Gastrocnemius medialis (tissue), 4 donors: ENCODE results near the gene CLASP1. TPM values are rescaled to one million over a fixed set of nuclear protein-coding genes. Genes with fewer than 3 reads are reported as not detected.

Experiments used
- ATAC-seq, 2 donors: fragments of 150-250 bp; one replicate each; pipeline ENCODE4 v1.9.1; 2016
- DNase-seq, 2 donors: peaks; one replicate each; pipeline ENCODE4 v3.0.0-alpha.2; 2019
- H3K27ac ChIP-seq, 4 donors: fragments of 200-600 bp; sonication (generic); 1 replicate in 1 of 4; 2 replicates in 3 of 4; pipeline ENCODE4 v1.5.1; 2016 to 2018; ENCODE audit warnings: mild to moderate bottlenecking in 2 of 4, moderate library complexity in 1 of 4
- H3K27me3 ChIP-seq, 3 donors: fragments of 200-600 bp; sonication (generic) in 2 of 3; 1 replicate in 1 of 3; 2 replicates in 2 of 3; pipeline versions ENCODE4 v1.5.1 to v1.6.0; 2016 to 2019; ENCODE audit warnings: mild to moderate bottlenecking in 1 of 3, moderate library complexity in 1 of 3
- H3K36me3 ChIP-seq, 2 donors: fragments of 200-600 bp; sonication (generic) in 1 of 2; one replicate each; pipeline ENCODE4 v1.5.1; 2017 to 2018
- H3K4me1 ChIP-seq, 2 donors: fragments of 200-600 bp; sonication (generic) in 1 of 2; one replicate each; pipeline ENCODE4 v1.5.1; 2016 to 2017; ENCODE audit warnings: mild to moderate bottlenecking in 2 of 2
- H3K4me3 ChIP-seq, 4 donors: fragments of 200-600 bp; sonication (generic) in 3 of 4; 1 replicate in 1 of 4; 2 replicates in 3 of 4; pipeline ENCODE4 v1.5.1; 2016 to 2019; ENCODE audit warnings: mild to moderate bottlenecking in 2 of 4
- H3K9me3 ChIP-seq, 3 donors: fragments of 200-600 bp; sonication (generic) in 2 of 3; 1 replicate in 1 of 3; 2 replicates in 2 of 3; pipeline ENCODE4 v1.5.1; 2016 to 2019
- CTCF ChIP-seq, 5 experiments: fragments of 450-650 bp in 3 of 5; fragments of 200-600 bp in 2 of 5; sonication (generic) in 2 of 5; IDR thresholded peaks in 4 of 5; conservative IDR thresholded peaks in 1 of 5; 1 replicate in 4 of 5; 2 replicates in 1 of 5; pipeline ENCODE4 v1.5.1; 2016 to 2019; ENCODE audit warnings: antibody characterized with exemption in 5 of 5, mild to moderate bottlenecking in 3 of 5, moderate library complexity in 3 of 5
- POLR2A ChIP-seq, 2 donors: fragments of 450-650 bp; IDR thresholded peaks; one replicate each; pipeline ENCODE4 v1.6.1; 2017; ENCODE audit warnings: antibody characterized with exemption in 2 of 2, mild to moderate bottlenecking in 2 of 2, moderate library complexity in 2 of 2
- in situ Hi-C, 4 donors: fragments of 200-750 bp; cut with MboI; loops; one replicate each; pipeline versions ENCODE4 v1.15.0 to v1.8.0; 2017; ENCODE audit warnings: low sequenced_read_pairs in 4 of 4
- intact Hi-C: fragments of 100-400 bp; cut with DNase I; formaldehyde crosslinking; loops from one replicate; pipeline ENCODE4 v1.15.1; 2023; ENCODE audit warnings: low total_unique reads
- total RNA-seq, 4 donors: library from RNA; depleted of rRNA; stranded (reverse); fragments of >200 nt; gene quantifications; one replicate each; pipeline versions ENCODE4 v1.1.0 to v1.2.3, GENCODE V29; 2016

Gene CLASP1
- total RNA-seq, 4 donors from 2014 or later, result 50.1 to 73.9 (median 61.4) TPM

GRCh38 chr2:121587131-121587530 lies 62.1 kb downstream of the CLASP1 start:
- in situ Hi-C loops, result no loop called here

GRCh38 chr2:121584741-121585140 lies 64.5 kb downstream of the CLASP1 start:
- no peak for DNase-seq
- in situ Hi-C loops (no loop called here), intact Hi-C loops (no loop called here)
- no peaks in the 10 kb centered on the region for H3K36me3 ChIP-seq
- H3K4me3 ChIP-seq, result no peak overlapping the region
- TF ChIP-seq CTCF (IDR thresholded peaks at IDR 0.05 in 4 of 5, conservative IDR thresholded peaks at IDR 0.05 in 1 of 5) (no peak), POLR2A (IDR thresholded peaks at IDR 0.05) (no peak)
- no peaks in the 10 kb centered on the region for H3K9me3 ChIP-seq
- H3K27me3 ChIP-seq, result no peaks in the 10 kb centered on the region
- H3K27ac ChIP-seq, result peak overlapping the region in 3 of 4 donors; percentile 43 to 53 (median 47)
- no peak for ATAC-seq
- peaks cover 35 to 50% of the 10 kb centered on the region in 2 donors for H3K4me1 ChIP-seq

More at GRCh38 chr2:121587131-121587530, 62.1 kb downstream of the CLASP1 start:
- intact Hi-C loops, result no loop called here
- Histone ChIP-seq H3K4me1 (peaks cover 34 to 42% of the 10 kb centered on the region in 2 donors), H3K4me3 (no peak overlapping the region), H3K27ac (peak overlapping the region in 2 of 4 donors; percentile 53 to 55), H3K27me3 (no peaks in the 10 kb centered on the region), H3K36me3 (no peaks in the 10 kb centered on the region), H3K9me3 (no peaks in the 10 kb centered on the region)
- no peak for DNase-seq
- no peak for ATAC-seq
- TF ChIP-seq POLR2A (IDR thresholded peaks at IDR 0.05), result no peak
- no peak for TF ChIP-seq CTCF (IDR thresholded peaks at IDR 0.05 in 4 of 5, conservative IDR thresholded peaks at IDR 0.05 in 1 of 5)

GRCh38 chr2:121583555-121583954 lies 65.7 kb downstream of the CLASP1 start:
- Histone ChIP-seq H3K27me3 (no peaks in the 10 kb centered on the region), H3K4me3 (no peak overlapping the region), H3K9me3 (no peaks in the 10 kb centered on the region), H3K27ac (peak overlapping the region in 1 of 4 donors; percentile 31), H3K36me3 (no peaks in the 10 kb centered on the region), H3K4me1 (peaks cover 37 to 60% of the 10 kb centered on the region in 2 donors)
- ATAC-seq, result no peak
- in situ Hi-C loops, result no loop called here
- DNase-seq, result no peak
- intact Hi-C loops, result no loop called here
- TF ChIP-seq POLR2A (IDR thresholded peaks at IDR 0.05) (no peak), CTCF (IDR thresholded peaks at IDR 0.05 in 4 of 5, conservative IDR thresholded peaks at IDR 0.05 in 1 of 5) (no peak)

- intact Hi-C loops, result no loop called here
- Histone ChIP-seq H3K4me3 (no peak overlapping the region), H3K27ac (peak overlapping the region in 1 of 4 donors; percentile 29), H3K36me3 (no peaks in the 10 kb centered on the region), H3K9me3 (no peaks in the 10 kb centered on the region), H3K4me1 (peaks cover 45 to 68% of the 10 kb centered on the region in 2 donors), H3K27me3 (no peaks in the 10 kb centered on the region)
- DNase-seq (no peak), ATAC-seq (no peak)
- in situ Hi-C loops, result no loop called here
- TF ChIP-seq POLR2A (IDR thresholded peaks at IDR 0.05) (no peak), CTCF (IDR thresholded peaks at IDR 0.05 in 4 of 5, conservative IDR thresholded peaks at IDR 0.05 in 1 of 5) (no peak)
Observed at GRCh38 chr2:121582272-121582671, 67.0 kb downstream of the CLASP1 start.

GRCh38 chr2:121579309-121579708 lies 70.0 kb downstream of the CLASP1 start:
- Histone ChIP-seq H3K36me3 (no peaks in the 10 kb centered on the region), H3K4me3 (no peak overlapping the region), H3K9me3 (no peaks in the 10 kb centered on the region), H3K27ac (peak overlapping the region in 2 of 4 donors; percentile 10 to 91), H3K4me1 (peaks cover 38 to 60% of the 10 kb centered on the region in 2 donors), H3K27me3 (no peaks in the 10 kb centered on the region)
- no peak for ATAC-seq
- intact Hi-C loops, result no loop called here
- DNase-seq, result no peak
- TF ChIP-seq POLR2A (IDR thresholded peaks at IDR 0.05) (no peak), CTCF (IDR thresholded peaks at IDR 0.05 in 4 of 5, conservative IDR thresholded peaks at IDR 0.05 in 1 of 5) (no peak)
- in situ Hi-C loops, result no loop called here
